Keratinocyte (primary cell): ENCODE results near the gene U2SURP. TPM values are rescaled to one million over a fixed set of nuclear protein-coding genes. Genes with fewer than 3 reads are reported as not detected.

Experiments
- DNase-seq: peaks from one replicate; pipeline ENCODE4 v3.0.0-alpha.2; 2011; ENCODE audit warnings: low read depth, missing footprints, low spot score
- FAIRE-seq: peaks from 2 replicates; lab custom pipeline; 2011; peaks lifted over from hg19 to GRCh38; lab: Jason Lieb, UNC
- H2AFZ ChIP-seq: 2 replicates; pipeline ENCODE4 v1.6.0; 2012; ENCODE audit warnings: low read length, control low read depth, inconsistent platforms; ENCODE audit not compliant: control insufficient read depth
- H3K27ac ChIP-seq: 2 replicates; pipeline ENCODE4 v1.5.1; 2011; ENCODE audit warnings: low read length; ENCODE audit not compliant: control insufficient read depth, insufficient read depth
- H3K27me3 ChIP-seq: 3 replicates; pipeline ENCODE4 v1.6.0; 2011; ENCODE audit warnings: low read length; ENCODE audit not compliant: control insufficient read depth, insufficient read depth; ENCODE audit errors: extremely low read depth
- H3K36me3 ChIP-seq, 2 experiments: 2 replicates in 1 of 2; 3 replicates in 1 of 2; pipeline ENCODE4 v1.5.1; 2011; ENCODE audit warnings: low read length in 2 of 2, mild to moderate bottlenecking in 1 of 2; ENCODE audit not compliant: control insufficient read depth in 2 of 2, insufficient read depth in 2 of 2; ENCODE audit errors: extremely low read depth in 1 of 2
- H3K4me1 ChIP-seq: 3 replicates; pipeline ENCODE4 v1.5.1; 2011; ENCODE audit warnings: low read length; ENCODE audit not compliant: control insufficient read depth, insufficient read depth; ENCODE audit errors: extremely low read depth
- H3K4me2 ChIP-seq: 3 replicates; pipeline ENCODE4 v1.6.0; 2011; ENCODE audit warnings: low read depth, low read length; ENCODE audit not compliant: control insufficient read depth, insufficient read depth; ENCODE audit errors: extremely low read depth
- H3K4me3 ChIP-seq, 3 experiments: fragments of 200-600 bp in 1 of 3; sonication (generic) in 1 of 3; 2 replicates in 2 of 3; 3 replicates in 1 of 3; pipeline ENCODE4 v1.5.1; 2011 to 2016; ENCODE audit warnings: low read length in 3 of 3, mild to moderate bottlenecking in 3 of 3, control low read depth in 2 of 3, inconsistent platforms in 1 of 3, low read depth in 1 of 3, mixed read lengths in 1 of 3, mixed run types in 1 of 3, moderate library complexity in 1 of 3; ENCODE audit not compliant: control insufficient read depth in 2 of 3, insufficient read depth in 2 of 3; ENCODE audit errors: extremely low read depth in 1 of 3
- H3K79me2 ChIP-seq: 2 replicates; pipeline ENCODE4 v1.6.0; 2012; ENCODE audit warnings: low read length; ENCODE audit not compliant: control insufficient read depth, insufficient read depth
- H3K9ac ChIP-seq: 3 replicates; pipeline ENCODE4 v1.6.0; 2011; ENCODE audit warnings: low read length; ENCODE audit not compliant: control insufficient read depth, insufficient read depth; ENCODE audit errors: extremely low read depth
- H3K9me1 ChIP-seq: 3 replicates; pipeline ENCODE4 v1.6.0; 2011; ENCODE audit warnings: low read length; ENCODE audit not compliant: control insufficient read depth, insufficient read depth; ENCODE audit errors: extremely low read depth
- H3K9me3 ChIP-seq: 2 replicates; pipeline ENCODE4 v1.5.1; 2012; ENCODE audit warnings: low read depth, low read length; ENCODE audit not compliant: control insufficient read depth
- H4K20me1 ChIP-seq: 3 replicates; pipeline ENCODE4 v1.6.0; 2011; ENCODE audit warnings: low read length; ENCODE audit not compliant: control insufficient read depth, insufficient read depth; ENCODE audit errors: extremely low read depth
- EZH2 ChIP-seq: IDR thresholded peaks from one replicate; pipeline ENCODE4 v1.6.1; 2012; ENCODE audit warnings: inconsistent platforms, mild to moderate bottlenecking, low read length, moderate library complexity
- dilution Hi-C: fragments of 300-500 bp; cut with MboI; formaldehyde crosslinking; loops from one replicate; pipeline ENCODE4 v1.7.0; 2020; ENCODE audit warnings: low sequenced_read_pairs; ENCODE audit not compliant: extremely low pct_ligation_motif_present
- polyA plus RNA-seq, 5 experiments: library from polyadenylated mRNA; depleted of rRNA in 3 of 5; stranded (reverse) in 3 of 5; stranded (forward) in 1 of 5; unstranded in 1 of 5; fragments of >200 nt; gene quantifications; 1 replicate in 1 of 5; 2 replicates in 3 of 5; 3 replicates in 1 of 5; pipeline versions ENCODE4 v1.2.1 to v1.2.3, GENCODE V29; 2011 to 2012; ENCODE audit warnings: missing spikeins in 2 of 5, low read depth in 1 of 5, low replicate concordance in 1 of 5
- TF ChIP-seq, protein P1 (sequence below), 3 experiments: IDR thresholded peaks in 1 of 3; conservative IDR thresholded peaks in 1 of 3; optimal IDR thresholded peaks in 1 of 3; 2 replicates in 2 of 3; 3 replicates in 1 of 3; pipeline versions ENCODE3 to v1.5.1; 2011; ENCODE audit warnings: low read length in 3 of 3, mild to moderate bottlenecking in 3 of 3, moderate library complexity in 2 of 3, control low read depth in 1 of 3, inconsistent platforms in 1 of 3; ENCODE audit not compliant: insufficient read depth in 2 of 3; ENCODE audit errors: extremely low read depth in 1 of 3

Gene U2SURP
- polyA plus RNA-seq, 1 donor (not counting 4 experiments of a cell fraction or from before 2014, with no cell fraction given): 75.9 TPM

DNA sequence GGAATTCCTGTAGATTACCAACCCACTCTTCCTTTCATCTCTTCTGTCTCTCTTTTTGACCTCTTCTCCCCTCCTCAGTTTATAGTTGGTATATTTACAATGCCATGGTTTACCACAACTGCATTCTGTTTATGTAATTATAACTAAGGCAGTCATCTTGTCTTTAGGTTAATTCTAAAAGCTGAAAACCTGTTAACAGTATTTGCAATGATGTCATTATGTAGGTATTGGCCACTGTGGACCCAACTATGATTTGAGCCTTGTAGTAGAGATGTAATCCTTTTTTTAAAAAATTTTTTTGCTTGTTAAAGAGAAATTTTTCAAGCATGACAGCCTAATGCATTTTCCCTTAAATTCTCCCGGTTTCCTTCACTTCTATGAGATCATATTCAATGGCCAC, 87.5 kb downstream of the U2SURP start:
- no peaks in the 10 kb centered on the region for H3K27me3 ChIP-seq
- no peaks in the 10 kb centered on the region for H3K9me3 ChIP-seq
- FAIRE-seq (no peak), DNase-seq (no peak)
- no peaks in the 10 kb centered on the region for H4K20me1 ChIP-seq
- no peak overlapping the region for H3K4me2 ChIP-seq
- no peak overlapping the region for H3K27ac ChIP-seq
- dilution Hi-C loops: no loop called here
- H3K4me3 ChIP-seq: no peak overlapping the region
- H2AFZ ChIP-seq: no peak overlapping the region
- H3K9me1 ChIP-seq: no peaks in the 10 kb centered on the region
- no peaks in the 10 kb centered on the region for H3K4me1 ChIP-seq
- no peaks in the 10 kb centered on the region for H3K36me3 ChIP-seq
- H3K79me2 ChIP-seq: no peaks in the 10 kb centered on the region
- TF ChIP-seq EZH2: no peak
- TF ChIP-seq, protein P1, sequence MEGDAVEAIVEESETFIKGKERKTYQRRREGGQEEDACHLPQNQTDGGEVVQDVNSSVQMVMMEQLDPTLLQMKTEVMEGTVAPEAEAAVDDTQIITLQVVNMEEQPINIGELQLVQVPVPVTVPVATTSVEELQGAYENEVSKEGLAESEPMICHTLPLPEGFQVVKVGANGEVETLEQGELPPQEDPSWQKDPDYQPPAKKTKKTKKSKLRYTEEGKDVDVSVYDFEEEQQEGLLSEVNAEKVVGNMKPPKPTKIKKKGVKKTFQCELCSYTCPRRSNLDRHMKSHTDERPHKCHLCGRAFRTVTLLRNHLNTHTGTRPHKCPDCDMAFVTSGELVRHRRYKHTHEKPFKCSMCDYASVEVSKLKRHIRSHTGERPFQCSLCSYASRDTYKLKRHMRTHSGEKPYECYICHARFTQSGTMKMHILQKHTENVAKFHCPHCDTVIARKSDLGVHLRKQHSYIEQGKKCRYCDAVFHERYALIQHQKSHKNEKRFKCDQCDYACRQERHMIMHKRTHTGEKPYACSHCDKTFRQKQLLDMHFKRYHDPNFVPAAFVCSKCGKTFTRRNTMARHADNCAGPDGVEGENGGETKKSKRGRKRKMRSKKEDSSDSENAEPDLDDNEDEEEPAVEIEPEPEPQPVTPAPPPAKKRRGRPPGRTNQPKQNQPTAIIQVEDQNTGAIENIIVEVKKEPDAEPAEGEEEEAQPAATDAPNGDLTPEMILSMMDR (optimal IDR thresholded peaks at IDR 0.05 in 1 of 3, IDR thresholded peaks at IDR 0.05 in 1 of 3, conservative IDR thresholded peaks at IDR 0.05 in 1 of 3; ENCODE audit: extremely low read depth in 1 of 3, insufficient read depth in 2 of 3, low read length in 3 of 3): no peak
- H3K9ac ChIP-seq: no peak overlapping the region

DNA sequence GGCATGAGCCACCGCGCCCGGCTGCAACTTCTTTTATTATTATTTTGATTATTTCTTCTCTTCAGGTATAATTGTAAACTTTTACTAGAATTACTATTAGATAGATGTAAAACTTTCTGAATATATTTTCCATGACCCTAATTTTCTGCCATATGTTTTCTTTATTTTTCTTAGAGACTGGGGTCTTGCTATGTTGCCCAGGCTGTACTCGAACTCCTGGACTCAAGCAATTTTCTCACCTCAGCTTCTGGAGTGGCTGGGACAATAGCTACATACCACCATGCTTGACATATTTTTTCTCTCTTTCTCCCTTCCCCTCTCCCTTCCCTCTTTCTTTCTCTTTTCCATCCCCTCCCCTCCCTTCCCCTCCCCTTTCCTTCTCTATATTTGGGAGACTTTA, 88.6 kb downstream of the U2SURP start:
- DNase-seq (no peak), FAIRE-seq (no peak)
- Histone ChIP-seq H3K4me2 (no peak overlapping the region), H3K4me1 (no peaks in the 10 kb centered on the region), H3K79me2 (no peaks in the 10 kb centered on the region), H2AFZ (no peak overlapping the region), H4K20me1 (no peaks in the 10 kb centered on the region), H3K27me3 (no peaks in the 10 kb centered on the region), H3K9me1 (no peaks in the 10 kb centered on the region), H3K9me3 (no peaks in the 10 kb centered on the region), H3K9ac (no peak overlapping the region), H3K4me3 (no peak overlapping the region), H3K36me3 (no peaks in the 10 kb centered on the region), H3K27ac (no peak overlapping the region)
- dilution Hi-C loops: no loop called here
- no peak for TF ChIP-seq EZH2
- TF ChIP-seq, protein P1 (optimal IDR thresholded peaks at IDR 0.05 in 1 of 3, IDR thresholded peaks at IDR 0.05 in 1 of 3, conservative IDR thresholded peaks at IDR 0.05 in 1 of 3; ENCODE audit: extremely low read depth in 1 of 3, insufficient read depth in 2 of 3, low read length in 3 of 3): no peak
